ENCODE data around the gene SCN8A.

Gene SCN8A

GRCh38 chr12:51840966-51841365 is 249.9 kb downstream of the SCN8A start:
- Histone ChIP-seq H3K4me3 (no peak overlapping the region), H3K27ac (no peak overlapping the region)

- no peak overlapping the region for H3K27ac ChIP-seq
- H3K4me3 ChIP-seq: no peak overlapping the region
Measured at GRCh38 chr12:51841727-51842126, 250.7 kb downstream of the SCN8A start.

GRCh38 chr12:51844854-51845253 is 253.8 kb downstream of the SCN8A start:
- H3K27ac ChIP-seq: no peak overlapping the region
- no peak overlapping the region for H3K4me3 ChIP-seq

DNA sequence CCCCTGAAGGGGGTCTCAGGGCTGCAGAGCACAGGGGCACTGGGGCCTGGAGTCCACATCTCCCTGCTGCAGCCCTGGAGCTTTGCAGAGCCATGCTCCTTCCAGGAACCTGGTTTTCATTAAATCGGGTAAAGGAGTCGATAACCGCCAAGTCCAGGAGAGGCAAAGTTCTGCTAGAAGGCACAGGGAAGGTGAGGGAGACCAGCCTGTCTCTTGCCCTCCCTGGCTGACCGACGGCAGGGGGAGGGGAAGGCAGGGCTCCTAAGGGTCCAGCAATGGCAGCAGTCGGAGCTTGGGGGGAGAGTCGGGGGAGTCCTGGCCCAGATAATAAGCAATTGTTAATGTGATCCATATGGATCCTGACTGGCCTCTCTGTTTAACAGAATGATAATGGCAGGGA is 254.4 kb downstream of the SCN8A start:
- Histone ChIP-seq H3K27ac (no peak overlapping the region), H3K4me3 (no peak overlapping the region)

DNA sequence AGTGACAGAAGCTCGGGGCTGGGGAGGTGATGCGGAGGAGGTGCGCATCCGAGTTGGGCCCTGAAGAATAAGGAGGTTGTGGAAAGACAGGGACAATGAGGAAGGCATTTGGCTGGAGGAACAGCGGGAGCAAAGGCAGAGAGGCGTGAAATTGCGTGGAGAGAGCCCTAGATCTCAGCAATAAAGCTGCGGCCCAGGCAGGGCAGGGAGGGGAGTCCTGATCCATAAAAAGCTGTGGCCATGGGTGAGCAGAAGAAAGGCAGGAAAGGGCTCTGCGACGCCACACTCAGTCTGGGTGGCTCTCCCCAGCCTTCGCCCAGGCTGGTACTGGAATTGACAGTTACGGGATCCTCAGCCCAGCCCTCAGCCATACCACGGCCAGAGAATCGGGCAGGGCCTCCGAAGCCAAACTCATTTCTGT is 255.2 kb downstream of the SCN8A start:
- H3K27ac ChIP-seq: no peak overlapping the region
- no peak overlapping the region for H3K4me3 ChIP-seq

DNA sequence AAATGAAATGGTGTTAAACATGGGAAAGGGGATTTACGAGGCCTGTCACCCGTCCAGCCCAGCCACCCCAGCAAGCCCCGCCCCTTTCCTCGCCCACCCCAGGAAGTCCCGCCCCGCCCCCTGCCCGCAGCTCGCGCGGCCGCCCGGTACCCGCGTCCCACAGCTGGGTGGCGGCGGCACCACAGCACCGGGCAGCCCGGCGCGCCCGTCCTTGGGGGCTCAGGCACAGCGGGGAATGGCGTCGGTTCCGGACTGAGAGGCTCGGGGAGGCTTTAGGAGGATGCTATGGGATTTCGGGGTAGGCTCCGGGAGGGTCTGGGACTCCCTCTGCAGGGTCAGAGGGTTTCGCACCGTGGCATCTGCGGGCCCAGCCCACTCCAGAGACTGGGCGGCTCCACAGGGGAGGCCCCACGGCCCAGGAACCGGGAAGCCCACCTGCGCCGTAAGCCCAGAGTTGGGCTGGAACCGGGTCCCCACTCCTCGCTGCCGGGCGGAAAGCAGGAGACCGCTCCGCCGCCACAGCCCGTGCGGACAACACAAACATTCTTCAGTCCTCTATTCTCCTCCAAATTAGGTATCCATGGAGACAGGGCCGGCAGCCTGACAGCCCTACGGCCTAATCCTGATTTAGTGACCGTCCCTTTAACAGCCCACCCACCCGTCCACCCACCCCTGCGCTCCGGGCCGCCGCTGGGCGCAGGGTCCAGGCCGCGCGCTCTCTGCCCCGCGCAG is 256.0 kb downstream of the SCN8A start:
- H3K27ac ChIP-seq: peak overlapping the region in 9 of 21 experiments; percentile 2 to 78 (median 42)
- H3K4me3 ChIP-seq: peak overlapping the region; percentile 29 to 45 (median 33)

DNA sequence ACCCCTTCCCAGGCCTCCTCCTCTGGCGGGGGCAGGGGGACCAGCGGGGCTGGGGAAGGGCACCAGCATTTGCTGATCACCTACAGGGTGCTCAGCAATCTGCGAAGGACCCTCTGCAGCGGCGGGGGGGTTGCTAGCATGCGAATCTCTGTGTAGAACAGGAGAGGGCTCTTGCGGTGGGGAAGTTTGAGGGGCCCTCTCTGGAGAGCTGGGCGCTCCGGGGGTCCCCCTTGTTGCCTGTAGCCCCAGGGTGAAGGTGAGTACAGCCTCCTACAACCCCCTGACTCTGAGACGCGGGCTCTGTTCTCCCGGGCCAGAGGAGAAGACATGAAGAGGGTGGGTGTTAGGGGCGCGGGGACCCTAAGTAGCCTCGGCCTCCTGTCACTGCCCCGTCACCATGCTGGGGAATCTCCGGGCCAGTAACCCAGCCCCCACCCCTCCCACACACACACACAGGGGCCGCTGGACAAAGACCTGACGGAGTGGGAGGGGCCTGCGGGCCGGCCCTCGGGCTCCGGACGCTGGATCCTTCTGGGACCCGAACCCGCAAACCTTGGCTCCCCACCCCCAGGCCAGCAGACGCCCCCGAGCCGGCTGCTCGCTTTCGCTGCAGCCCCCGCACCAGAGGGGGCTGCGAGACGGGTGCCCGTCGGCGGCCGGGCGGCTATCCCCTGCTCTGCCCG is 256.8 kb downstream of the SCN8A start:
- H3K4me3 ChIP-seq: peak overlapping the region; percentile 29 to 45 (median 33)
- H3K27ac ChIP-seq: peak overlapping the region in 12 of 21 experiments; percentile 8 to 78 (median 42)

- peak within 1 kb of the TSS; percentile 29 to 45 (median 33) for H3K4me3 ChIP-seq
- H3K27ac ChIP-seq: peak within 1 kb of the TSS in 12 of 21 experiments; percentile 11 to 78 (median 44)
Measured at GRCh38 chr12:51848326-51848727, 257.3 kb downstream of the SCN8A start, which contains the start of gene FIGNL2. Gene FIGNL2, minus strand, starts transcription at chr12:51848718. Its CDS starts 26,305 bp downstream, at chr12:51822413.

DNA sequence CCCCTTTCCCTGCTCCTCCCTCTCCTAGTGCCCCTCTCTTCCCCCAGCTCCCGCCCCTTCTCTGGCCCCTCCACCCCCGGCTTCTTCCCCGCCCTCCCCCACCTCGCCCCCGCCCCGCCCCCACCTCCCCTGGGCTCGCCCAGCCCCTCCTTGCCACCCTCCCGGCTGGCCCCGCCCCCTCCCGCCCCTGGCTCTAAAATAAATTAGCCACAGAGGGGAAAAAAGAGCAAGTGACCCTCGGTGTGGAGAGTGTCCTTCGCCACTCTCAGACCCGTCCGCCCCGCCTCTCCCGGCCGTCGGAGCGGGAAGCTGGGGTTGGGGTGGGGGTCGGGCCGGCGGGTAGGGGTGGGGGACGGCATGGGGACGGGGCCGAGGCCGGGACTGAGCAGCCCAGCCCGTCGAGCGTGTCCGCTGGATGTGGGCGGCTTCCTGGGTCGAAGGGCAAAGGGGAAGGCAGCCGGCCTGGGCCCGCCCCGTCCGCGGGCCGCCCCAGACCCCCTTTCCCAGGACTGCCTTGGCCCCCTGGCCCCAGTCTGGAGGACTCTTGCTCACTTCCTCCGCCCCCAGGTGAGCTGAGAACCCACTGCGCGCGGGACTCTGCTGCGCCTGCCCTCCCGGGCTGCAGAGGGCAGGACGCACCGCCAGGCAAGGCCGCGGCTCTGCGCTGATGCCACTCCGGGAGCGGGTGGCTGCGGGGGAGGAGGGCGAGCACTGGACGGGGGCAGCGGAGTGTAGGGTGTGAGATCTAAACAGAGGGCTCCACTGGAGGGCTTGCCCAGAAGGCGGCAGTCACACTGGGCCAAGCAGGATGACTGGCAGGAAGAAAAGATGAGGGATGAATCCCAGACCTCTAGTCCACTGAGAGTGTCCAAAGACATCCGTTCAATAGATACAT is 258.1 kb downstream of the SCN8A start:
- Histone ChIP-seq H3K4me3 (peak overlapping the region in 5 of 7 experiments; percentile 29 to 45 (median 33)), H3K27ac (peak overlapping the region in 8 of 21 experiments; percentile 16 to 78 (median 48))

GRCh38 chr12:51850081-51850964 is 259.3 kb downstream of the SCN8A start:
- Histone ChIP-seq H3K4me3 (no peak overlapping the region), H3K27ac (peak overlapping the region in 3 of 21 experiments; percentile 10 to 23 (median 11))

DNA sequence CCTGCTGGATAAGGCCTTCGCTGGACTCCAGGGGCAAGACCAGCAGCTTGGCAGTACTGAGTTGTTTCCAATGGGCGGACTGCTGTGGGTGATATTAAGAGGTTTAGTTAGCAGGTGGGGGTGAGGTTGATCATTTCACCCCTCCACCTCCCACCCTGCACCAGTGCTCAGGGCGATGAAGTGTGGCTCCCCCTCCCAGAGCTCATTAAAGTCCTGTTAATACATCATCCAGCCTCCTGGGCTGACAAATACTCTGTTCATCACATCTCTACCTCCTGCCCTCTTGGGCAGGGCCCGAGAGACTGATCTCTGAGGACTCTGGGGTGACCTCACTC is 259.9 kb downstream of the SCN8A start:
- H3K4me3 ChIP-seq: no peak overlapping the region
- peak overlapping the region in 3 of 21 experiments; percentile 23 to 36 (median 35) for H3K27ac ChIP-seq

DNA sequence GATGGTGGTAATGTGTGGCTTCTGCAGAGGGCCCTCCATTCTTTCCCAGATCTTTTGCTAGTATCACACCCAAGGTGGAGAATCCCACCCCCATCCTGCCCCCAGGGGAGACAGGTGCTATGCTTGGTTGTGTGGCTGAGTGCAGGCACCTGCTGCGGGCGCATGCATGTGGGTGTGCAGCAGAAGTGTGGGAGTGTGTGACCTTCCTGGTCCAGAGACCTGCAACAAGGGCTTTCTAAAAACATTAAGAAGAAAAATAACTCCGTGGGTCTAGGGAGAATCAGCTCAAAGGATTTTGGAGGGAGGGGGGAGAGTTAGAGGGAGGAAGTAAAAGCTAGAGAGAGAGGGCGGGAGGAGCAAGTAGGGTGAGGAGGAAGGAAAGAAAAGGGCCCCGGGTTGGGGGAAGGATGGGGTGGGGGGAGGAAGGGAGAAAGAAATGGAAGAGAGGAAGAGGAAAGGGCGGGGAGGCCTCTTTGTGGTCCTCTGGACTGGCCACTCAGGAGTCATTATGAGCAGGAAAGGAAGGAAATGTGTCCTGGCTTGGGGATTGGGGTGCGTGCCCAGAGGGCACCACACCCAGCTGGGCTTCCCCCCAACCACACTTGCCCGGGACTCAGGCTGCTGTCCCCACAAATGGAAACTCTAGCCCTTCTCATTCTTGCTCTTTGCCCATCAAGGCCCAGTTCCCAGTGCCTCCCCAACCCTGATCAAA is 260.5 kb downstream of the SCN8A start:
- peak overlapping the region in 2 of 21 experiments; percentile 23 to 36 for H3K27ac ChIP-seq
- H3K4me3 ChIP-seq: no peak overlapping the region

- Histone ChIP-seq H3K27ac (no peak overlapping the region), H3K4me3 (no peak overlapping the region)
Measured at GRCh38 chr12:51852404-51853137, 261.5 kb downstream of the SCN8A start.

DNA sequence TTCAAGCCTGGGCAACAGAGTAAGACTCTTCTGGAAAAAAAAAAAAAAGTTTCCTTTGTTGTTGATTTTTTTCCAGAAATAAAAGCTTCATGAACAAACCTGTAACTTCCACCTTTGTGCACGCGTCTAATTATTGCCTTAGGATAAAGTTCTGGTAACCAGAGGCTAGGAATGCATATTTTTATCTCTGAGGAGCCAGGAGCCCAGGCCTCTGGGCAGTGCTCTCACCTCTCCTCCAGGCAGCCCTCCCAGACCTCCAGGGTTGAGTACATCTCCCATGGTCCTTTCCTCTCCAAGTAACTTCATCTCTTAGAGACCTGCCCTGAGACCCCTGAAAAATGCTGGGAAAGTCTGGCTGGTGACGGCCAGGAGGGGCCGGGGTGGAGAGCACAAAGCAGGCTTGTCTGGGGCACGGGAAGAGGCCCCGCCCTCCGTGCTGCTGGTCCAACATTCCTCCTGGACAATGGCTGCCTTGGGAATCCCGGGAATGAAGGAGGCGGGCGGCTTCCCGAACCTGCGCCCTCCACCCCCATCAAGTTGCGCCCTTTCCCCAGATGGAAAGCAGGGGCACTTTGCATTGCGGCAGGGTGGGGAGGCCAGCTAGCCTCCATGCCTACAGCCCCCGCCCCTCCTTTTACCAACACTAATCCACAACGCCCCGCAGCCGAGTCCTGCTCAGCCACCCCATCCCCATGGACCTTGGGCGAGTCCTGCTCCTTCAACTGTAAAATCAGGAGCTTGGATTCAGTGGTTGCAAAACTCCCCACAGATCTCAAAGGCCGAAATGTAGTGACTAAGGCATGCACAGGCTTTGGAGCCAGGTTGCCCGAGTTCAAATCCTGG is 264.8 kb downstream of the SCN8A start:
- no peak overlapping the region for H3K27ac ChIP-seq
- no peak overlapping the region for H3K4me3 ChIP-seq

DNA sequence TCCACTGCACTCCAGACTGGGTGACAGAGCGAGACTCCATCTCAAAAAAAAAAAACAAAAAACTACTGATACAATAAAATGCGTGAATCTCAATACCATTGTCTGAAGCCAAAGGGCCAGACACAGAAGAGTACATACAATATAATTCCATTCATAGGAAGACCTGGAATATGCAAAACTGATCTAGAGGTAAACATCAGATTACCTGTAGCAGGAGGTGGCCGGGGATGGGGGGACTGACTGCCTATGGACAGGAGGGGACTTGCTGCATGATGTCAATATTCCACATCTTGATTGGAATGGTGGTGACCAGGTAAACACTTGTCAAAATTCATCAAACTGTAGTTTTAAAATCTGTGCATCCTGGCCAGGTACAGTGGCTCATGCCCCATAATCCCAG is 270.0 kb downstream of the SCN8A start:
- no peak overlapping the region for H3K27ac ChIP-seq
- H3K4me3 ChIP-seq: no peak overlapping the region
